ENCODE measurements around the gene IL22. TPM values are rescaled to one million over a fixed set of nuclear protein-coding genes. Genes with fewer than 3 reads are reported as not detected.

The IL22 gene
- total RNA-seq, 4 donors from 2014 or later: not detected

- no peaks in the 10 kb centered on the region for H3K4me1 ChIP-seq
- no peaks in the 10 kb centered on the region for H3K36me3 ChIP-seq
- H3K4me3 ChIP-seq: no peak overlapping the region
- ATAC-seq: no peak
- H3K27ac ChIP-seq: no peak overlapping the region
- TF ChIP-seq EP300 (IDR thresholded peaks at IDR 0.05) (no peak), POLR2A (IDR thresholded peaks at IDR 0.05) (no peak), POLR2AphosphoS5 (IDR thresholded peaks at IDR 0.05) (no peak)
- H3K27me3 ChIP-seq: no peaks in the 10 kb centered on the region
- WGBS, 2 donors (ENCODE audit: low coverage in 1 of 2): 92 to 96% methylated on average over 4 of the region's 4 CpGs
- no peaks in the 10 kb centered on the region for H3K9me3 ChIP-seq
Observed at GRCh38 chr12:68281322-68282077, 28.1 kb upstream of the IL22 start.

GRCh38 chr12:68280240-68280639 lies 26.8 kb upstream of the IL22 start:
- H3K36me3 ChIP-seq: no peaks in the 10 kb centered on the region
- no peak overlapping the region for H3K27ac ChIP-seq
- H3K27me3 ChIP-seq: no peaks in the 10 kb centered on the region
- TF ChIP-seq POLR2A (IDR thresholded peaks at IDR 0.05): no peak
- TF ChIP-seq CTCF (IDR thresholded peaks at IDR 0.05): no peak
- TF ChIP-seq POLR2AphosphoS5 (IDR thresholded peaks at IDR 0.05): no peak
- TF ChIP-seq EP300 (IDR thresholded peaks at IDR 0.05): no peak
- no peaks in the 10 kb centered on the region for H3K9me3 ChIP-seq
- no peak overlapping the region for H3K4me3 ChIP-seq
- H3K4me1 ChIP-seq: no peaks in the 10 kb centered on the region
- ATAC-seq: no peak
- WGBS, 2 donors (ENCODE audit: low coverage in 1 of 2): 88% methylated on average over 2 of the region's 2 CpGs; no CpG with 5 or more reads in 1 of the 2 donors

DNA sequence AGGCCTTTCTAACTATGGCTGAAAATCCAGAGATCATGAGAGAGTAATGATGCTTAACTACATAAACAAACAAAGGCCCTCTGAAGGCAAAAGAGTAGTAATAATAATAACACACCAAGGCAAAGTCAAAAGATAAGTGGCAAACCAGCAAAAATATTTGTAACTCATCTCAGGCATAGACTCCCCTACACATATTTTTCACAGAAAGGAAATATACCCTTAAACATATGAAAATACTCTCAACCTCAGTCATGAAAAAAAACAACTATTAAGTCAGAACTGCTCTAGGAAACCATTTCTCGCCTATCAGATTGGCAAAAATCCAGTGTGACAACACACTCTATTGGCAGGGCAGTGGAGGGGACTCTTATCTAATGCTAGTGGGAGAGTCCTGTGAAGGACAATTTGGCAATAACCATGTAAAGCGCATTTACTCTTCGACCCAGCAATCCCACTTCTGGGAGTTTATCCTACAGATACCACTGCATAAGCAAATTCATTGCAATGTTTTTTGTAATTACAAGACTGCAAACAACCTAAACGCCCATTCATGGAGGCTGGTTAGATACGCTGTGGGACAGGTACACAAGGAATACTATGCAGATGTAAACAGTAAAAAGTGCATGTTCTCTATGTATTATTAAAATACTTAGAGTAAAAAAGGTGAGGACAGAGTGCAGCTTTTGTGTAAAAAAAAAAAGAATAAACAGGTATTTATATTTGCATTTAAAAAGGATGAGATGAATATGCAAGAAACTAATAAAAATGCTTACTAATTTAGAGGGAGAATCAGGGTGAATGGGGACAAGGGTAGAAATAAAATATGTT lies 26.0 kb upstream of the IL22 start:
- 66 to 76% methylated on average over 5 of the region's 5 CpGs for WGBS, 2 donors (ENCODE audit: low coverage in 1 of 2)
- ATAC-seq: no peak
- Histone ChIP-seq H3K27ac (no peak overlapping the region), H3K4me3 (no peak overlapping the region), H3K36me3 (no peaks in the 10 kb centered on the region), H3K9me3 (no peaks in the 10 kb centered on the region), H3K27me3 (no peaks in the 10 kb centered on the region), H3K4me1 (no peaks in the 10 kb centered on the region)
- TF ChIP-seq EP300 (IDR thresholded peaks at IDR 0.05): no peak
- no peak for TF ChIP-seq CTCF (IDR thresholded peaks at IDR 0.05)
- TF ChIP-seq POLR2A (IDR thresholded peaks at IDR 0.05): no peak
- no peak for TF ChIP-seq POLR2AphosphoS5 (IDR thresholded peaks at IDR 0.05)

- no peak for ATAC-seq
- H3K27ac ChIP-seq: no peak overlapping the region
- no peaks in the 10 kb centered on the region for H3K27me3 ChIP-seq
- H3K9me3 ChIP-seq: no peaks in the 10 kb centered on the region
- H3K4me1 ChIP-seq: no peaks in the 10 kb centered on the region
- 84 to 92% methylated on average over 5 to 6 of the region's 6 CpGs for WGBS, 2 donors (ENCODE audit: low coverage in 1 of 2)
- TF ChIP-seq EP300 (IDR thresholded peaks at IDR 0.05) (no peak), CTCF (IDR thresholded peaks at IDR 0.05) (no peak), POLR2AphosphoS5 (IDR thresholded peaks at IDR 0.05) (no peak), POLR2A (IDR thresholded peaks at IDR 0.05) (no peak)
- H3K36me3 ChIP-seq: no peaks in the 10 kb centered on the region
- H3K4me3 ChIP-seq: no peak overlapping the region
Observed at GRCh38 chr12:68276402-68276930, 23.1 kb upstream of the IL22 start.

DNA sequence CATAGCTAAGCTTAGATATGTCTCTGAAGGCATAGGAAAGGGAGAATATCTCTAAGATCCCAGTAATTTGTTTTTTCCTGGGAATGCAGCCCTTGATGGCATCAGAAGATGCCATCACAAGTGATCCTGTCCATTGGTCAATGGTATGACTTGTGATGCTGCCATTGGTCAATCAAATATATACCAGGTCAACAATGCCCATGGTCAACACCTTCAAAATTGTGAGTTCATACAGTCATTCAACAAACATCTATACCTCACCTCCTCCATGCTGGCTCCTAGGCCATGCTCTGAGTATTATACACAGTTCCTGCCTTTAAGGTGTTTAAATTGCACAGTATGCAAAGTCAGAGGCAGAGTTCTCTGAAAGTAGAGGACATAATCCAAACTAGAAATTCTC lies 19.3 kb upstream of the IL22 start:
- Histone ChIP-seq H3K27me3 (no peaks in the 10 kb centered on the region), H3K27ac (no peak overlapping the region), H3K4me3 (no peak overlapping the region), H3K36me3 (no peaks in the 10 kb centered on the region), H3K4me1 (no peaks in the 10 kb centered on the region), H3K9me3 (no peaks in the 10 kb centered on the region)
- no peak for TF ChIP-seq POLR2A (IDR thresholded peaks at IDR 0.05)
- no peak for ATAC-seq
